Measurements from ENCODE around the gene ADCY3. TPM values are rescaled to one million over a fixed set of nuclear protein-coding genes. Genes with fewer than 3 reads are reported as not detected.

The ADCY3 gene
- total and polyA plus RNA-seq, 2 of the 13 experiments (the other 11 are each of a cell fraction or from before 2014, with no cell fraction given) = 0.11 to 0.61 TPM

DNA sequence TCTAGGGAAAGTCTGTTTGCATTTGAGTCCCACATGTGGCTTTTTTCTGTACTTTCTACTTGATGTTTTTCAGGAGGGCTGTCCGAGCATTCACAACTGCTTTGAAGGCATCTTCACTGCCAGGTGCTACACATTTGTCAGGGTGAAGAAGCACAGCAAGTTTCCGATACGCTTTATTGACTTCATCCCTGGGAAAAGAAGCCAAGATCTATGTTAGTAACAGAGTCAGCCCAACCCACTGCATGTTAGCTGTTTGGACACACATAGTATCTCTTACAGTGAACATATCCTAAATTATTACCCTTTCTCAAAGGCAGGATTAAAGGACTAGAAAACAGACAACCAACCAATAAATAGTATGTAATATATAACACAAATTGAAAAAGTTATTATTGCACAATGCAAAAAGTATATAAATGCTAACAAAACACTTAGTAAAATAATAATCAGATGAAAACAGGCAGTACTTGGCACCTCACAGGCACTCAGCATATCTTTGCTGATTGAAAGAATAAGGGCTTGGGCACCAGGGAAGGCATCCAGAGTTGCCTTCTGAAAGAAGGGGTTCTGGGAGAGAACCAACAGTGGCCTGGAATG, 27.6 kb upstream of the ADCY3 start:
- no TSS peak for BruUV-seq (replicated peaks)

GRCh38 chr2:24945907-24946306, 25.9 kb upstream of the ADCY3 start:
- no peaks in the 10 kb centered on the region for H3K27me3 ChIP-seq (ENCODE audit: control insufficient read depth in 1 of 2, insufficient read depth in 2 of 2, low read length in 2 of 2)
- 91% methylated on average over 4 of the region's 4 CpGs for WGBS (ENCODE audit: low lambda C conversion rate)
- H3K36me3 ChIP-seq (replicated peaks in 1 of 2; ENCODE audit: control insufficient read depth in 1 of 2, insufficient read depth in 2 of 2, low read length in 2 of 2) = peaks cover 0 to 22% of the 10 kb centered on the region in 2 experiments
- no peaks in the 10 kb centered on the region for H3K9me3 ChIP-seq (ENCODE audit: low read length)
- no peaks in the 10 kb centered on the region for H3K4me1 ChIP-seq (ENCODE audit: insufficient read depth, low read length)
- ATAC-seq (no peak), DNase-seq (ENCODE audit: low spot score) (no peak), FAIRE-seq (no peak)
- ChIA-PET POLR2A (no interaction called here), CTCF (ENCODE audit: low intra/inter-chr PET ratio, low total read pairs) (no interaction called here)
- BruUV-seq (replicated peaks) = no TSS peak
- no peak overlapping the region for H3K4me2 ChIP-seq (ENCODE audit: low read depth, low read length)
- H3K9ac ChIP-seq (ENCODE audit: insufficient read depth, low read depth, low read length) = no peak overlapping the region
- H3K27ac ChIP-seq (ENCODE audit: extremely low read length, insufficient read depth, low read length) = no peak overlapping the region
- in situ Hi-C loops (cut with HindIII; ENCODE audit: extremely low pct_ligation_motif_present, low pct_unique_long_range_greater_than_20kb) (no loop called here), intact Hi-C loops (cut with micrococcal nuclease; ENCODE audit: unreplicated experiment) (no loop called here)
- no peak overlapping the region for H2AFZ ChIP-seq (ENCODE audit: low read length)
- no peaks in the 10 kb centered on the region for H3K79me2 ChIP-seq (ENCODE audit: insufficient read depth, low read length)
- no peaks in the 10 kb centered on the region; the same call in 1 of the 2 replicates for H4K20me1 ChIP-seq (ENCODE audit: insufficient read depth, low read length)
- H3K4me3 ChIP-seq (replicated peaks in 1 of 3; ENCODE audit: insufficient read depth in 1 of 3, low read depth in 2 of 3, low read length in 3 of 3) = no peak overlapping the region
- TF ChIP-seq E2F2 (CRISPR knock-in tag; IDR thresholded peaks at IDR 0.05; ENCODE audit: borderline replicate concordance) = no peak
- TF ChIP-seq ZBTB34 (CRISPR knock-in tag; IDR thresholded peaks at IDR 0.05) = no peak
- TF ChIP-seq TCF7L2 (IDR thresholded peaks at IDR 0.05; ENCODE audit: low read depth, low read length) = no peak
- TF ChIP-seq, protein P1, sequence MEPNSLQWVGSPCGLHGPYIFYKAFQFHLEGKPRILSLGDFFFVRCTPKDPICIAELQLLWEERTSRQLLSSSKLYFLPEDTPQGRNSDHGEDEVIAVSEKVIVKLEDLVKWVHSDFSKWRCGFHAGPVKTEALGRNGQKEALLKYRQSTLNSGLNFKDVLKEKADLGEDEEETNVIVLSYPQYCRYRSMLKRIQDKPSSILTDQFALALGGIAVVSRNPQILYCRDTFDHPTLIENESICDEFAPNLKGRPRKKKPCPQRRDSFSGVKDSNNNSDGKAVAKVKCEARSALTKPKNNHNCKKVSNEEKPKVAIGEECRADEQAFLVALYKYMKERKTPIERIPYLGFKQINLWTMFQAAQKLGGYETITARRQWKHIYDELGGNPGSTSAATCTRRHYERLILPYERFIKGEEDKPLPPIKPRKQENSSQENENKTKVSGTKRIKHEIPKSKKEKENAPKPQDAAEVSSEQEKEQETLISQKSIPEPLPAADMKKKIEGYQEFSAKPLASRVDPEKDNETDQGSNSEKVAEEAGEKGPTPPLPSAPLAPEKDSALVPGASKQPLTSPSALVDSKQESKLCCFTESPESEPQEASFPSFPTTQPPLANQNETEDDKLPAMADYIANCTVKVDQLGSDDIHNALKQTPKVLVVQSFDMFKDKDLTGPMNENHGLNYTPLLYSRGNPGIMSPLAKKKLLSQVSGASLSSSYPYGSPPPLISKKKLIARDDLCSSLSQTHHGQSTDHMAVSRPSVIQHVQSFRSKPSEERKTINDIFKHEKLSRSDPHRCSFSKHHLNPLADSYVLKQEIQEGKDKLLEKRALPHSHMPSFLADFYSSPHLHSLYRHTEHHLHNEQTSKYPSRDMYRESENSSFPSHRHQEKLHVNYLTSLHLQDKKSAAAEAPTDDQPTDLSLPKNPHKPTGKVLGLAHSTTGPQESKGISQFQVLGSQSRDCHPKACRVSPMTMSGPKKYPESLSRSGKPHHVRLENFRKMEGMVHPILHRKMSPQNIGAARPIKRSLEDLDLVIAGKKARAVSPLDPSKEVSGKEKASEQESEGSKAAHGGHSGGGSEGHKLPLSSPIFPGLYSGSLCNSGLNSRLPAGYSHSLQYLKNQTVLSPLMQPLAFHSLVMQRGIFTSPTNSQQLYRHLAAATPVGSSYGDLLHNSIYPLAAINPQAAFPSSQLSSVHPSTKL (CRISPR knock-in tag; IDR thresholded peaks at IDR 0.05) = no peak
- no peak for TF ChIP-seq NFYC (CRISPR knock-in tag; IDR thresholded peaks at IDR 0.05)
- no peak for TF ChIP-seq ZBTB3 (CRISPR knock-in tag; IDR thresholded peaks at IDR 0.05; ENCODE audit: borderline replicate concordance, low read depth)
- TF ChIP-seq ATM (IDR thresholded peaks at IDR 0.05; ENCODE audit: borderline replicate concordance) = no peak
- no peak for TF ChIP-seq MEIS1 (CRISPR knock-in tag; IDR thresholded peaks at IDR 0.05; ENCODE audit: borderline replicate concordance)
- TF ChIP-seq, protein P2, sequence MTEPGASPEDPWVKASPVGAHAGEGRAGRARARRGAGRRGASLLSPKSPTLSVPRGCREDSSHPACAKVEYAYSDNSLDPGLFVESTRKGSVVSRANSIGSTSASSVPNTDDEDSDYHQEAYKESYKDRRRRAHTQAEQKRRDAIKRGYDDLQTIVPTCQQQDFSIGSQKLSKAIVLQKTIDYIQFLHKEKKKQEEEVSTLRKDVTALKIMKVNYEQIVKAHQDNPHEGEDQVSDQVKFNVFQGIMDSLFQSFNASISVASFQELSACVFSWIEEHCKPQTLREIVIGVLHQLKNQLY (CRISPR knock-in tag; IDR thresholded peaks at IDR 0.05) = no peak
- TF ChIP-seq PAF1 (CRISPR knock-in tag; IDR thresholded peaks at IDR 0.05) = no peak

More for the DNA sequence above, 27.6 kb upstream of the ADCY3 start:
- TF ChIP-seq SRSF1 (optimal IDR thresholded peaks at IDR 0.05; ENCODE audit: low read depth, low read length) = no peak
- TF ChIP-seq CEBPB (IDR thresholded peaks at IDR 0.05; ENCODE audit: borderline replicate concordance, low read depth, low read length) = peak; percentile 57
- no peaks in the 10 kb centered on the region for H3K27me3 ChIP-seq (ENCODE audit: control insufficient read depth in 1 of 2, insufficient read depth in 2 of 2, low read length in 2 of 2)
- H3K4me1 ChIP-seq (ENCODE audit: insufficient read depth, low read length) = no peaks in the 10 kb centered on the region
- in situ Hi-C loops (cut with HindIII; ENCODE audit: extremely low pct_ligation_motif_present, low pct_unique_long_range_greater_than_20kb) (no loop called here), intact Hi-C loops (cut with micrococcal nuclease; ENCODE audit: unreplicated experiment) (no loop called here)
- H4K20me1 ChIP-seq (ENCODE audit: insufficient read depth, low read length) = no peaks in the 10 kb centered on the region; the same call in 1 of the 2 replicates
- H3K79me2 ChIP-seq (ENCODE audit: insufficient read depth, low read length) = no peaks in the 10 kb centered on the region
- ChIA-PET CTCF (ENCODE audit: low intra/inter-chr PET ratio, low total read pairs) (no interaction called here), POLR2A (no interaction called here)
- ATAC-seq (no peak), DNase-seq (ENCODE audit: low spot score) (no peak), FAIRE-seq (no peak)
- H3K9ac ChIP-seq (ENCODE audit: insufficient read depth, low read depth, low read length) = no peak overlapping the region
- H3K9me3 ChIP-seq (ENCODE audit: low read length) = no peaks in the 10 kb centered on the region
- no peak overlapping the region for H3K4me2 ChIP-seq (ENCODE audit: low read depth, low read length)
- peaks cover 0 to 34% of the 10 kb centered on the region in 2 experiments for H3K36me3 ChIP-seq (replicated peaks in 1 of 2; ENCODE audit: control insufficient read depth in 1 of 2, insufficient read depth in 2 of 2, low read length in 2 of 2)
- H3K4me3 ChIP-seq (replicated peaks in 1 of 3; ENCODE audit: insufficient read depth in 1 of 3, low read depth in 2 of 3, low read length in 3 of 3) = no peak overlapping the region
- 97% methylated on average over 3 of the region's 3 CpGs for WGBS (ENCODE audit: low lambda C conversion rate)
- no peak overlapping the region for H2AFZ ChIP-seq (ENCODE audit: low read length)
- no peak overlapping the region for H3K27ac ChIP-seq (ENCODE audit: extremely low read length, insufficient read depth, low read length)

All from HepG2 (cell line).